Measurements from ENCODE around the gene PTPN5.

GRCh38 chr11:18715476-18715875 lies 76.1 kb downstream of the PTPN5 start:
- TF ChIP-seq CTCF (IDR thresholded peaks at IDR 0.05) = no peak
- TF ChIP-seq POLR2A (IDR thresholded peaks at IDR 0.05) = no peak
- TF ChIP-seq POLR2AphosphoS5 (IDR thresholded peaks at IDR 0.05) = no peak
- TF ChIP-seq EP300 (IDR thresholded peaks at IDR 0.05) = no peak

All from sigmoid colon (tissue), 4 donors.